Lower leg skin (tissue), 3 donors: ENCODE results near the gene TFF1.

Experiments
- CTCF ChIP-seq, 3 donors: fragments of 450-650 bp; IDR thresholded peaks; one replicate each; pipeline ENCODE4 v1.5.1; 2016; ENCODE audit warnings: antibody characterized with exemption in 3 of 3, mild to moderate bottlenecking in 3 of 3, moderate library complexity in 2 of 3
- POLR2A ChIP-seq, 2 donors: fragments of 450-650 bp; IDR thresholded peaks; one replicate each; pipeline ENCODE4 v1.6.1; 2016 to 2017; ENCODE audit warnings: antibody characterized with exemption in 2 of 2, mild to moderate bottlenecking in 1 of 2, moderate library complexity in 1 of 2

- TF ChIP-seq CTCF (IDR thresholded peaks at IDR 0.05) (no peak), POLR2A (IDR thresholded peaks at IDR 0.05) (no peak)
Observed at GRCh38 chr21:42365770-42366169, 565 bp downstream of the TFF1 start.
